Astrocyte of the spinal cord (primary cell): Measurements from ENCODE around the gene ASB2.

Experiments used
- DNase-seq: peaks from one replicate; pipeline ENCODE4 v3.0.0; 2011; ENCODE audit warnings: low read depth, low spot score
- H3K4me3 ChIP-seq: 2 replicates; pipeline ENCODE4 v1.5.1; 2011; ENCODE audit warnings: low read depth, mild to moderate bottlenecking, low read length, moderate library complexity
- CTCF ChIP-seq: IDR thresholded peaks from 2 replicates; pipeline ENCODE4 v1.5.1; 2012; ENCODE audit warnings: low read depth, mild to moderate bottlenecking, low read length, inconsistent platforms
- in situ Hi-C: cut with HindIII; loops from 2 replicates; pipeline ENCODE4 v1.10.0; 2017; ENCODE audit warnings: low sequenced_read_pairs

Gene ASB2

GRCh38 chr14:93952829-93953228, 23.5 kb downstream of the ASB2 start:
- TF ChIP-seq CTCF, result no peak

GRCh38 chr14:93951635-93952540, 24.5 kb downstream of the ASB2 start:
- no peak for TF ChIP-seq CTCF
- H3K4me3 ChIP-seq, result no peak overlapping the region
- peak; percentile 32 for DNase-seq
- in situ Hi-C loops, result no loop called here

More at GRCh38 chr14:93952829-93953228, 23.5 kb downstream of the ASB2 start:
- in situ Hi-C loops, result no loop called here
- H3K4me3 ChIP-seq, result no peak overlapping the region
- DNase-seq, result no peak

GRCh38 chr14:93950948-93951634, 25.3 kb downstream of the ASB2 start:
- no peak for DNase-seq
- in situ Hi-C loops, result no loop called here
- H3K4me3 ChIP-seq, result no peak overlapping the region
- no peak for TF ChIP-seq CTCF

GRCh38 chr14:93949511-93950075, 26.8 kb downstream of the ASB2 start:
- in situ Hi-C loops, result no loop called here
- no peak for TF ChIP-seq CTCF
- H3K4me3 ChIP-seq, result no peak overlapping the region
- peak; percentile 62 for DNase-seq

GRCh38 chr14:93947282-93947681, 29.1 kb downstream of the ASB2 start:
- TF ChIP-seq CTCF, result no peak
- no peak overlapping the region for H3K4me3 ChIP-seq
- in situ Hi-C loops, result no loop called here
- DNase-seq, result no peak

GRCh38 chr14:93946541-93947090, 29.8 kb downstream of the ASB2 start:
- no peak for TF ChIP-seq CTCF
- in situ Hi-C loops, result no loop called here
- DNase-seq, result no peak
- H3K4me3 ChIP-seq, result no peak overlapping the region
